SU-DHL-6 (cell line): ENCODE results near the gene SH3BP2.

Source experiments
- H2AFZ ChIP-seq: fragments of 200-600 bp; sonication (generic); 2 replicates; pipeline ENCODE4 v1.6.1; 2014; ENCODE audit warnings: low read depth, mild to moderate bottlenecking, moderate library complexity, mixed read lengths, antibody characterized with exemption, low read length; ENCODE audit not compliant: severe bottlenecking
- H3F3A ChIP-seq: fragments of 200-600 bp; shearing (Covaris generic); 2 replicates; pipeline ENCODE4 v1.6.0; 2016; ENCODE audit warnings: antibody characterized with exemption, mild to moderate bottlenecking; ENCODE audit not compliant: insufficient read depth
- H3K27ac ChIP-seq: fragments of 200-600 bp; sonication (generic); 2 replicates; pipeline ENCODE4 v1.5.1; 2016; ENCODE audit warnings: low read depth, mild to moderate bottlenecking, low read length, moderate library complexity, mixed read lengths
- H3K27me3 ChIP-seq: fragments of 200-600 bp; sonication (generic), shearing (Covaris generic); 2 replicates; pipeline ENCODE4 v1.6.0; 2014; ENCODE audit warnings: mild to moderate bottlenecking, low read length
- H3K36me3 ChIP-seq: fragments of 200-600 bp; sonication (generic); 2 replicates; pipeline ENCODE4 v1.6.1; 2014; ENCODE audit warnings: mild to moderate bottlenecking, low read length, mixed read lengths
- H3K4me2 ChIP-seq: fragments of 300-600, 200-600 bp; shearing (Covaris generic), sonication (generic); 2 replicates; pipeline ENCODE4 v1.6.0; 2014; ENCODE audit warnings: low read length, low read depth, mild to moderate bottlenecking; ENCODE audit not compliant: poor library complexity, severe bottlenecking
- H3K4me3 ChIP-seq: fragments of 200-600 bp; sonication (generic); 2 replicates; pipeline ENCODE4 v1.5.1; 2014; ENCODE audit warnings: antibody characterized with exemption, low read length, mild to moderate bottlenecking, mixed read lengths; ENCODE audit not compliant: insufficient read depth, poor library complexity, severe bottlenecking
- H3K79me2 ChIP-seq: fragments of 200-600 bp; sonication (generic); 2 replicates; pipeline ENCODE4 v1.6.1; 2014; ENCODE audit warnings: mild to moderate bottlenecking, low read length, moderate library complexity; ENCODE audit not compliant: insufficient read depth
- H3K9ac ChIP-seq: fragments of 200-600 bp; sonication (generic); 2 replicates; pipeline ENCODE4 v1.7.0; 2014; ENCODE audit warnings: mild to moderate bottlenecking, low read length
- H3K9me2 ChIP-seq: fragments of 200-600 bp; sonication (generic); replicated peaks from 2 replicates; pipeline ENCODE4 v1.6.1; 2014; ENCODE audit warnings: low read length; ENCODE audit not compliant: insufficient read depth
- H3K9me3 ChIP-seq: fragments of 200-600 bp; sonication (generic); 2 replicates; pipeline ENCODE4 v1.6.1; 2014; ENCODE audit warnings: low read length, mixed read lengths; ENCODE audit not compliant: insufficient read depth
- H4K20me1 ChIP-seq: fragments of 200-600 bp; sonication (generic); 2 replicates; pipeline ENCODE4 v1.6.1; 2014; ENCODE audit warnings: low read depth, mild to moderate bottlenecking, antibody characterized with exemption, low read length, moderate library complexity, mixed read lengths
- CTCF ChIP-seq: fragments of 200-600 bp; sonication (generic); IDR thresholded peaks from one replicate; pipeline ENCODE4 v1.5.1; 2017; ENCODE audit warnings: antibody characterized with exemption, mild to moderate bottlenecking, low read length, moderate library complexity; ENCODE audit not compliant: insufficient read depth, poor library complexity, severe bottlenecking
- EZH2phosphoT487 ChIP-seq: fragments of 200-600 bp; sonication (generic), shearing (Covaris generic); conservative IDR thresholded peaks from 2 replicates; pipeline ENCODE4 v1.6.1; 2018; ENCODE audit warnings: mild to moderate bottlenecking, antibody characterized with exemption, low read length, moderate library complexity, mixed read lengths

The SH3BP2 gene

GRCh38 chr4:2847302-2847871, 54.5 kb downstream of the SH3BP2 start:
- Histone ChIP-seq H3K9me2 (no peaks in the 10 kb centered on the region), H3K79me2 (no peaks in the 10 kb centered on the region), H3K9ac (no peak overlapping the region), H3K27ac (no peak overlapping the region), H3K4me3 (no peak overlapping the region), H4K20me1 (peaks cover 24% of the 10 kb centered on the region; the same call in 1 of the 2 replicates), H3K27me3 (no peaks in the 10 kb centered on the region), H3F3A (peaks cover 11% of the 10 kb centered on the region; the same call in 1 of the 2 replicates), H3K36me3 (no peaks in the 10 kb centered on the region), H3K9me3 (no peaks in the 10 kb centered on the region), H2AFZ (no peak overlapping the region), H3K4me2 (no peak overlapping the region)
- no peak for TF ChIP-seq EZH2phosphoT487
- no peak for TF ChIP-seq CTCF

GRCh38 chr4:2848449-2848848, 55.6 kb downstream of the SH3BP2 start:
- Histone ChIP-seq H4K20me1 (peaks cover 31% of the 10 kb centered on the region; the same call in 1 of the 2 replicates), H3K9me2 (no peaks in the 10 kb centered on the region), H3K36me3 (no peaks in the 10 kb centered on the region), H3K27ac (no peak overlapping the region), H2AFZ (no peak overlapping the region), H3K9me3 (no peaks in the 10 kb centered on the region), H3K4me3 (no peak overlapping the region), H3K4me2 (no peak overlapping the region), H3F3A (peaks cover 16% of the 10 kb centered on the region; the same call in 1 of the 2 replicates), H3K9ac (no peak overlapping the region), H3K79me2 (no peaks in the 10 kb centered on the region), H3K27me3 (no peaks in the 10 kb centered on the region)
- no peak for TF ChIP-seq EZH2phosphoT487
- TF ChIP-seq CTCF = no peak

GRCh38 chr4:2849267-2850152, 56.6 kb downstream of the SH3BP2 start:
- Histone ChIP-seq H3K27ac (no peak overlapping the region), H3K79me2 (no peaks in the 10 kb centered on the region), H4K20me1 (peaks cover 31% of the 10 kb centered on the region; the same call in 1 of the 2 replicates), H3K27me3 (no peaks in the 10 kb centered on the region), H3K4me2 (no peak overlapping the region), H2AFZ (no peak overlapping the region), H3K9me2 (no peaks in the 10 kb centered on the region), H3F3A (peaks cover 16% of the 10 kb centered on the region; the same call in 1 of the 2 replicates), H3K4me3 (no peak overlapping the region), H3K9ac (no peak overlapping the region), H3K36me3 (no peaks in the 10 kb centered on the region), H3K9me3 (no peaks in the 10 kb centered on the region)
- no peak for TF ChIP-seq CTCF
- no peak for TF ChIP-seq EZH2phosphoT487
